ENCODE results near the gene NECAP2. TPM values are rescaled to one million over a fixed set of nuclear protein-coding genes. Genes with fewer than 3 reads are reported as not detected.

Gene NECAP2
- total and polyA plus RNA-seq, 2 of the 4 experiments (the other 2 are of a cell fraction) = 80.5 to 85.1 TPM

- TF ChIP-seq, protein P1, sequence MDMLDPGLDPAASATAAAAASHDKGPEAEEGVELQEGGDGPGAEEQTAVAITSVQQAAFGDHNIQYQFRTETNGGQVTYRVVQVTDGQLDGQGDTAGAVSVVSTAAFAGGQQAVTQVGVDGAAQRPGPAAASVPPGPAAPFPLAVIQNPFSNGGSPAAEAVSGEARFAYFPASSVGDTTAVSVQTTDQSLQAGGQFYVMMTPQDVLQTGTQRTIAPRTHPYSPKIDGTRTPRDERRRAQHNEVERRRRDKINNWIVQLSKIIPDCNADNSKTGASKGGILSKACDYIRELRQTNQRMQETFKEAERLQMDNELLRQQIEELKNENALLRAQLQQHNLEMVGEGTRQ (IDR thresholded peaks at IDR 0.05; ENCODE audit: low read depth, low read length) = no peak
- TF ChIP-seq CHD1 (IDR thresholded peaks at IDR 0.05; ENCODE audit: low read depth, low read length) (no peak), CTCF (conservative IDR thresholded peaks at IDR 0.05; ENCODE audit: low read depth, low read length) (no peak), FOS (IDR thresholded peaks at IDR 0.05; ENCODE audit: low read depth, low read length) (no peak), RFX5 (IDR thresholded peaks at IDR 0.05; ENCODE audit: low read depth, low read length) (no peak), RCOR1 (IDR thresholded peaks at IDR 0.05; ENCODE audit: insufficient replicate concordance, low read length) (no peak), BHLHE40 (IDR thresholded peaks at IDR 0.05; ENCODE audit: low read depth, low read length) (no peak), CEBPB (IDR thresholded peaks at IDR 0.05; ENCODE audit: low read depth, low read length) (no peak), POLR2A (IDR thresholded peaks at IDR 0.05; ENCODE audit: low read depth, low read length) (no peak), SMC3 (IDR thresholded peaks at IDR 0.05; ENCODE audit: low read depth, low read length) (no peak), MAFK (IDR thresholded peaks at IDR 0.05; ENCODE audit: low read depth, low read length) (no peak), RAD21 (IDR thresholded peaks at IDR 0.05; ENCODE audit: low read length) (no peak), MAZ (IDR thresholded peaks at IDR 0.05; ENCODE audit: borderline replicate concordance, low read depth, low read length) (no peak), MXI1 (IDR thresholded peaks at IDR 0.05; ENCODE audit: borderline replicate concordance, low read depth, low read length) (no peak), NFE2L2 (IDR thresholded peaks at IDR 0.05; ENCODE audit: low read depth, low read length) (no peak)
- TF ChIP-seq, protein P2, sequence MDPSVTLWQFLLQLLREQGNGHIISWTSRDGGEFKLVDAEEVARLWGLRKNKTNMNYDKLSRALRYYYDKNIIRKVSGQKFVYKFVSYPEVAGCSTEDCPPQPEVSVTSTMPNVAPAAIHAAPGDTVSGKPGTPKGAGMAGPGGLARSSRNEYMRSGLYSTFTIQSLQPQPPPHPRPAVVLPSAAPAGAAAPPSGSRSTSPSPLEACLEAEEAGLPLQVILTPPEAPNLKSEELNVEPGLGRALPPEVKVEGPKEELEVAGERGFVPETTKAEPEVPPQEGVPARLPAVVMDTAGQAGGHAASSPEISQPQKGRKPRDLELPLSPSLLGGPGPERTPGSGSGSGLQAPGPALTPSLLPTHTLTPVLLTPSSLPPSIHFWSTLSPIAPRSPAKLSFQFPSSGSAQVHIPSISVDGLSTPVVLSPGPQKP (IDR thresholded peaks at IDR 0.05; ENCODE audit: borderline replicate concordance, low read depth, low read length) = no peak
Observed at GRCh38 chr1:16449065-16449464, 8.5 kb downstream of the NECAP2 start.

More at GRCh38 chr1:16449065-16449464, 8.5 kb downstream of the NECAP2 start:
- Histone ChIP-seq H3K4me1 (ENCODE audit: control insufficient read depth, insufficient read depth, low read length) (no peaks in the 10 kb centered on the region), H3K9ac (ENCODE audit: low read depth, low read length) (no peak overlapping the region), H3K4me3 (ENCODE audit: insufficient read depth, low read depth, low read length) (no peak overlapping the region), H2AK5ac (ENCODE audit: low read depth, low read length) (no peak overlapping the region), H2BK120ac (ENCODE audit: low read depth, low read length) (no peak overlapping the region), H3K9me1 (ENCODE audit: insufficient read depth, low read length) (peaks cover 10% of the 10 kb centered on the region), H3K18ac (ENCODE audit: low read depth, low read length) (no peak overlapping the region), H3K56ac (ENCODE audit: extremely low read depth, insufficient read depth, low read length) (no peak overlapping the region), H4K91ac (ENCODE audit: insufficient read depth, low read depth, low read length) (no peak overlapping the region), H2BK15ac (ENCODE audit: low read depth, low read length) (no peak overlapping the region), H4K8ac (ENCODE audit: low read depth in 2 of 2, low read length in 2 of 2) (no peak overlapping the region), H3K36me3 (ENCODE audit: control insufficient read depth, insufficient read depth, low read length) (peaks cover 69% of the 10 kb centered on the region), H3K4me2 (ENCODE audit: low read depth, low read length) (no peak overlapping the region), H3K27me3 (ENCODE audit: control insufficient read depth, insufficient read depth, low read length) (no peaks in the 10 kb centered on the region), H3K79me1 (ENCODE audit: low read depth in 1 of 2, low read length in 2 of 2) (peaks cover 24 to 77% of the 10 kb centered on the region in 2 experiments), H2AK9ac (replicated peaks; ENCODE audit: low read depth, low read length, poor library complexity) (peak overlapping the region; percentile 10), H3K23ac (ENCODE audit: low read depth, low read length) (no peak overlapping the region), H3K4ac (ENCODE audit: low read depth, low read length) (no peak overlapping the region), H3K27ac (ENCODE audit: insufficient read depth, low read length) (no peak overlapping the region), H3K14ac (replicated peaks; ENCODE audit: low read depth, low read length) (no peak overlapping the region), H4K5ac (ENCODE audit: low read depth, low read length) (no peak overlapping the region), H2BK20ac (ENCODE audit: low read depth, low read length) (no peak overlapping the region), H2BK5ac (ENCODE audit: low read depth, low read length, poor library complexity, severe bottlenecking) (no peak overlapping the region), H2AFZ (replicated peaks; ENCODE audit: low read length, poor library complexity) (no peak overlapping the region), H3K9me3 (ENCODE audit: control insufficient read depth, insufficient read depth, low read length) (no peaks in the 10 kb centered on the region), H4K20me1 (ENCODE audit: insufficient read depth, low read length) (peaks cover 33% of the 10 kb centered on the region; the same call in 1 of the 2 replicates)
- POLR2A ChIA-PET (ENCODE audit: unreplicated experiment) = no interaction called here
- in situ Hi-C loops (cut with MboI; ENCODE audit: low sequenced_read_pairs) = no loop called here
- BruUV-seq (replicated peaks) = no TSS peak
- dilution Hi-C loops (cut with HindIII; ENCODE audit: low sequenced_read_pairs, unreplicated experiment) = no loop called here
- intact Hi-C loops (cut with micrococcal nuclease) = no loop called here
- no peak for ATAC-seq (ENCODE audit: low read depth)
- no peak for DNase-seq
- CTCF ChIA-PET = interaction anchor here (0.8 kb wide), 1 partner anchor 18 kb away, joined by 3 read pairs; no protein-coding TSS in a partner anchor
- 100% methylated on average over 2 of the region's 4 CpGs; no CpG with 5 or more reads in 1 of the 2 experiments for WGBS, 2 experiments (ENCODE audit: extremely low coverage in 2 of 2, insufficient read length in 1 of 2)
